Left lung (tissue), 14 donors: ENCODE measurements around the gene ZNF234. TPM values are rescaled to one million over a fixed set of nuclear protein-coding genes. Genes with fewer than 3 reads are reported as not detected.

Source experiments
- ATAC-seq: fragments of 200-7000 bp; cut with Tn5 transposase; one replicate; pipeline ENCODE4 v1.9.1; 2020; ENCODE audit warnings: moderate library complexity
- DNase-seq, 4 donors: peaks; one replicate each; pipeline ENCODE4 v3.0.0-alpha.2; 2013 to 2020
- H3K27ac ChIP-seq, 2 donors: fragments of 200-600 bp; sonication (generic) in 1 of 2; one replicate each; pipeline versions ENCODE4 v1.5.0 to v1.8.0; 2020 to 2021
- H3K27me3 ChIP-seq, 2 donors: fragments of 200-600 bp; sonication (generic) in 1 of 2; one replicate each; pipeline versions ENCODE4 v1.5.0 to v1.8.0; 2020 to 2021
- H3K36me3 ChIP-seq, 2 donors: fragments of 200-600 bp; sonication (generic) in 1 of 2; one replicate each; pipeline versions ENCODE4 v1.5.0 to v1.8.0; 2020 to 2021
- H3K4me1 ChIP-seq, 2 donors: fragments of 200-600 bp; one replicate each; pipeline ENCODE4 v1.8.0; 2021
- H3K4me3 ChIP-seq, 2 donors: fragments of 200-600 bp; sonication (generic) in 1 of 2; one replicate each; pipeline versions ENCODE4 v1.5.0 to v1.8.0; 2020 to 2021; ENCODE audit warnings: mild to moderate bottlenecking in 1 of 2
- H3K9me3 ChIP-seq, 2 donors: fragments of 200-600 bp; sonication (generic) in 1 of 2; one replicate each; pipeline versions ENCODE4 v1.5.0 to v1.8.0; 2020 to 2021
- CTCF ChIP-seq, 2 donors: fragments of 200-600 bp; sonication (generic) in 1 of 2; IDR thresholded peaks; one replicate each; pipeline versions ENCODE4 v1.5.0 to v1.8.0; 2021; ENCODE audit warnings: antibody characterized with exemption in 2 of 2
- intact Hi-C, 2 donors: fragments of 100-400 bp; cut with DNase I; formaldehyde crosslinking; loops; one replicate each; pipeline versions ENCODE4 v1.11.2 to v1.14.2; 2022
- long read RNA-seq, 12 donors: library from polyadenylated mRNA in 2 of 12; unstranded in 2 of 12; transcript quantifications; one replicate each; pipeline ENCODE4 v2.0.0 and lab custom pipeline, GENCODE V29; 2019 to 2026
- polyA plus RNA-seq, 6 donors: library from polyadenylated mRNA; unstranded; fragments of 120-200 nt; gene quantifications; one replicate each; pipeline ENCODE4 v1.2.1, GENCODE V29; 2013; ENCODE audit not compliant: insufficient read length in 6 of 6
- total RNA-seq, 2 donors: library from RNA; stranded (reverse); fragmentation: NEBNext Ultra II Directional; extraction: Animal tissue kit (Norgen Biotek cat#: 25700); gene quantifications; one replicate each; pipeline ENCODE4 v1.2.1, GENCODE V29; 2021
- donor health status: DM: no; HTN: yes; CAD: no.
- donor health status: DM: no; HTN: no; CAD: no.

The ZNF234 gene
- total RNA-seq (10 to 100 TPM; 11.2 to 13.0 TPM), polyA plus RNA-seq (10 to 100 TPM; 16.1 to 22.2 (median 20.9) TPM)
- long read RNA-seq, donor 1, full-length matches to known transcripts = 1 of 1 reads
- long read RNA-seq, donor 1, partial matches to known transcripts = 0 of 1 reads
- long read RNA-seq, donor 1, other reads (novel, unspliced or antisense) = 0 of 1 reads
- long read RNA-seq, donor 2, full-length matches to known transcripts = 1 of 1 reads
- long read RNA-seq, donor 2, partial matches to known transcripts = 0 of 1 reads
- long read RNA-seq, donor 2, other reads (novel, unspliced or antisense) = 0 of 1 reads
- long read RNA-seq, donor 3 = 0 reads
- long read RNA-seq, donor 4, partial matches to known transcripts = 1 of 2 reads
- long read RNA-seq, donor 4, other reads (novel, unspliced or antisense) = 1 of 2 reads
- long read RNA-seq, donor 5, full-length matches to known transcripts = 1 of 1 reads
- long read RNA-seq, donor 5, partial matches to known transcripts = 0 of 1 reads
- long read RNA-seq, donor 5, other reads (novel, unspliced or antisense) = 0 of 1 reads
- long read RNA-seq, donor 6, full-length matches to known transcripts = 2 of 2 reads
- long read RNA-seq, donor 6, partial matches to known transcripts = 0 of 2 reads
- long read RNA-seq, donor 6, other reads (novel, unspliced or antisense) = 0 of 2 reads
- long read RNA-seq, donor 7 = 0 reads
- long read RNA-seq, donor 8 = 0 reads
- long read RNA-seq, donor 9 = 0 reads
- long read RNA-seq, donor 10, partial matches to known transcripts = 0 of 1 reads
- long read RNA-seq, donor 10, other reads (novel, unspliced or antisense) = 0 of 1 reads
- long read RNA-seq, donor 11 = 0 reads
- long read RNA-seq, donor 12, partial matches to known transcripts = 0 of 1 reads
- long read RNA-seq, donor 12, other reads (novel, unspliced or antisense) = 0 of 1 reads

DNA sequence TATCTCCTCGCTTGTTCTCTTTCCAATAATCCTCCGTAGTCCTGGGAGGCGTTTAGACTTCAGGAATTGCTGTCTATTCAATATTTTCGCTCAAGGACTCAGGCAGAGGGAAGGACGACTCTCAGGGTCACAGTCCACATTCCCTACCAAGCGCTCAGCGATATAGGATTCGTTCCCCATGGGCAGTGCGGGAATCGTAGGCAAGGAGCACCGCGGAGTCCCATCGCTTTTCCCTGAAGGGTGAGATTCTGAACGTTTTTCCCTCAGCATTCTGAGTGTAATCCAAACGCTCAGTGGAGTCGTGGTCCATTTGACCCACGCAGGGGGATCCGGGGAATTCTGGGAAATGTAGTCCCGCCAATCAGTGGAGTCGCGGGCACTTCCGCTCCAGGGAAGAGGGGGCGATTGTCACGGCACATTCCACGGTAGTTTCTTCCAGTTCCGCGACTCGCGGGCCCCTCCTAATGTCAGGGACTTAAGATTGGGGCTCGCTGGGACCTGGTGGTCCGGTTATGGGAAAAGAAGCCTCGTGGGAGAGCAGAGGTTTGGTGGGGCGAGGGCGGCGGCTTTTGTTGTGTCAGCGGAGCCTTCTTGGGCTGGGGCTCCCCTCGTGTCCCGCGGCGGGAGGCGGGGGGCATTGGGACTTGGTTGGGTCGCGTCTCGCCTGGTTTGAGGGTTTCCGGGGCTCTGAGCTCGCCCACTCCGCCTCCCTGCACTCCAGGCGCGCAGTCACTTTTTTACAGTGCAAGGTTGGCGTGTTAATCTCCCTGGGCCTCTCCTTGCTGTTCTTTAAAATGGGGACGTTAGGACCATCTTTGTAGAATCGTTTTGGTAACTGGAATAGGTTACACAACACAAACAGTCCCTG is at the start of gene ZNF234:
ZNF234 (plus strand) TSS at position 364 of the 868 bp plus-strand sequence. CDS start 3,079 bp downstream, outside the sequence.
- peak within 1 kb of the TSS; percentile 64 to 78 for H3K27ac ChIP-seq
- ATAC-seq (peak; percentile 100), DNase-seq (peak; percentile 84 to 92 (median 89))
- peak within 1 kb of the TSS; percentile 89 to 91 for H3K4me3 ChIP-seq
- TF ChIP-seq CTCF (IDR thresholded peaks at IDR 0.05) = no peak
- peaks cover 0 to 21% of the 10 kb centered on the region in 2 donors for H3K36me3 ChIP-seq
- H3K27me3 ChIP-seq = no peaks in the 10 kb centered on the region
- H3K9me3 ChIP-seq = no peaks in the 10 kb centered on the region
- peaks cover 4 to 20% of the 10 kb centered on the region in 2 donors for H3K4me1 ChIP-seq
- intact Hi-C loops = no loop called here

GRCh38 chr19:44092108-44092507 is 49.2 kb upstream of the ZNF234 start:
- no peak overlapping the region for H3K27ac ChIP-seq
- no peak for DNase-seq
- intact Hi-C loops = no loop called here
- H3K4me1 ChIP-seq = peaks cover 0 to 12% of the 10 kb centered on the region in 2 donors
- H3K36me3 ChIP-seq = peaks cover 0 to 24% of the 10 kb centered on the region in 2 donors
- peaks cover 0 to 7% of the 10 kb centered on the region in 2 donors for H3K9me3 ChIP-seq
- no peak for TF ChIP-seq CTCF (IDR thresholded peaks at IDR 0.05)
- no peaks in the 10 kb centered on the region for H3K27me3 ChIP-seq
- H3K4me3 ChIP-seq = no peak overlapping the region
- no peak for ATAC-seq

- Histone ChIP-seq H3K9me3 (peaks cover 0 to 5% of the 10 kb centered on the region in 2 donors), H3K36me3 (peaks cover 0 to 28% of the 10 kb centered on the region in 2 donors), H3K4me3 (peak within 1 kb of the TSS; percentile 82 to 84), H3K27ac (peak within 1 kb of the TSS; percentile 72 to 78), H3K27me3 (no peaks in the 10 kb centered on the region), H3K4me1 (peaks cover 0 to 12% of the 10 kb centered on the region in 2 donors)
- peak; percentile 93 to 95 (median 94) for DNase-seq
- ATAC-seq = peak; percentile 99
- TF ChIP-seq CTCF (IDR thresholded peaks at IDR 0.05) = no peak
- intact Hi-C loops = no loop called here
These were observed 47.2 kb upstream of the ZNF234 start, which contains the start of gene ZNF224 for GRCh38 chr19:44093931-44094765. Gene ZNF224 (plus strand): TSS chr19:44094361. CDS start chr19:44097874, 3,513 bp downstream.

DNA sequence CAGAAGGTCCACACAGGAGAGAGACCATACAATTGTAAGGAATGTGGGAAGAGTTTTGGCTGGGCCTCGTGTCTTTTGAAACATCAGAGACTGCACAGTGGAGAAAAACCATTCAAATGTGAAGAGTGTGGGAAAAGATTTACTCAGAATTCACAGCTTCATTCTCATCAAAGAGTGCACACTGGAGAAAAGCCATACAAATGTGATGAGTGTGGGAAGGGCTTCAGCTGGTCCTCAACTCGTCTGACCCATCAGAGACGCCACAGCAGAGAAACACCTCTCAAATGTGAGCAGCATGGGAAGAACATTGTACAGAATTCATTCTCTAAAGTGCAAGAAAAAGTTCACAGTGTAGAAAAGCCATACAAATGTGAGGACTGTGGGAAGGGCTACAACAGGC is 33.6 kb upstream of the ZNF234 start:
- Histone ChIP-seq H3K9me3 (peaks cover 4 to 86% of the 10 kb centered on the region in 2 donors), H3K27ac (no peak overlapping the region), H3K4me1 (peaks cover 0 to 8% of the 10 kb centered on the region in 2 donors), H3K27me3 (no peaks in the 10 kb centered on the region), H3K4me3 (no peak overlapping the region), H3K36me3 (peaks cover 4 to 60% of the 10 kb centered on the region in 2 donors)
- DNase-seq (no peak), ATAC-seq (no peak)
- TF ChIP-seq CTCF (IDR thresholded peaks at IDR 0.05) = no peak
- intact Hi-C loops = no loop called here
